HG02973 (cell line): ENCODE data around the gene ARHGEF7.
"Not testable (repeated sequence)": the region's sequence is repeated elsewhere in the genome, so short reads cannot be mapped to it uniquely, and the experiment has no call there.

Source experiments
- ATAC-seq: cut with Tn5 transposase; IDR thresholded peaks from one replicate; pipeline ENCODE4 v1.9.1; 2021; ENCODE audit warnings: moderate library complexity; ENCODE audit not compliant: unreplicated experiment

ARHGEF7 gene

DNA sequence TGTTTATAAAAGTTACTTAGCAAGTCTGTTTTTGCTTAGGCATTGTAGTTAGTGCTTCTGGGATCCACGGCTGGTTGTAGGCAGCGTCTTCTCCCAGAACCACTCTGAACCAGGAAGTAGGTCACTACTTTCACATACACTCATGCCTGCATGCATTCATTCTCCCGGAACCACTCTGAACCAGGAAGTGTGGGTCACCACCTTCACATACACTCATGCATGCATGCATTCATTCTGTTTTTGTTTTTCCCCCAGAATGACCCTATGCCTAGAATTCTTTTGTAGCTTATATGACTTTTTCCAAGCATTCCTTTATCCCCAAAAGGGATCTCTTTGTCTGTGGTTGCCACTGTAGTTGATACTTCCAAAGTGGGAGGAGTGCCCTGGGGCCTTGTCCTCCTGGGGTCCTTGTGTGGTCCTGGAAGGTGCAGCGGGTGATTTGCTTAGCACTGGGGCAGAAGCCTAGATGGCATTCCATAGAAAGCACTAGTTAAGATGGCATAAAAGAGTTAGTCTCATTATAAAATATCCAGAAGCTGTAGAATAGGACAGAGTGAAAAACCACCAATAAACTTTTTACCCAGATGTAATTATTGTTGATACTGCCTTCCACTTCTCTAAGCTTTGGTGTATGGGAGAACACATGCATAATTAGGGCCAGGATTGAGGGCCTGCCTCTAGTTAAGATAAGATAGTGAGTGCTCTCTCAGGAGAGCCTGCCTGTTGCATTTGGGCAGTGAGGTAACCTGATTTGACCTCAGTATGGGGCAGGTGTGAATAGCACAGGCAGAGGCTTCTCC is 136.7 kb downstream of the ARHGEF7 start:
- ATAC-seq = no peak

DNA sequence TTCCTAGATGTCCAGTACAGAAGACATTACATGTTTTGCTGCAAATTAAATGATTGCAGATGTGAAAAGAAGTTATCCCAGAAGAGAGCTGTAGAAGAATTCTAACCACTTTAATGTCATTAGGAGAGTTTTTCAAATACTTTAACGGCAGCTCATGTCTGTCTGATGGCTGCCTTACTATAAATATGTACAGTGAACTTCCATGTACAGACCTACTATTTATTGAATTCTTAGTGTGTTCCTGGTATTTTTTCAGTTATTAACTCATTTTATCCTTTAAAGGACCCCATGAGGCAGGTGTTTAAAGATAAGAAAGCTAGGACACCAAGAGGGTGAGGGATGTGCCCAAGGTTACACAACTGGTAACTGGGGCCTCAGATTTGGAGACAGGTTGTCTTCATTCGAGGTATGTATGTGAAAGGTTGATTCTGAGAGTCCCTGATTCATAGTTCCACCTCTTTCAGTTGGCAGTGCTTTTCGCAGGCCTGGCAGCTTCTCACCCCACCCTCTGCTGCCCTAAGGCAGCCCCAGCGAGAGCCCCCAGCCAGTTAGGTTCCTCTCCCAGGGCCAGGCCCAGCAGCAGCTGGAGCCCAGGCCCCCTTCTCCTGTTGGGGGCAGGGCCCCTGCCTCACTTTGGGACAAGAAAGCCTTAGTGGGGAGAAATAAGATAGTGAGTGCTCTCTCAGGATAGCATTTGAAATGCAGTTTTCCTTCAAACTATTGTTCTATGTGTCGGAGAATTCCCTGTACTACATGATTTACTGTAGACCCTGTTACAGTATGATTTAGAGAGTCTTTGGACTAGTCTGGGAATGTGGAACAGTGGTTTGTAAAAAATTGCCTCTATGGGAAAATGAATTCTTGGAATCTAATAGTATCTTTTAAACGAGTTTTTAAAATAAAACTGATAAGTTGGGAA is 137.6 kb downstream of the ARHGEF7 start:
- no peak for ATAC-seq

DNA sequence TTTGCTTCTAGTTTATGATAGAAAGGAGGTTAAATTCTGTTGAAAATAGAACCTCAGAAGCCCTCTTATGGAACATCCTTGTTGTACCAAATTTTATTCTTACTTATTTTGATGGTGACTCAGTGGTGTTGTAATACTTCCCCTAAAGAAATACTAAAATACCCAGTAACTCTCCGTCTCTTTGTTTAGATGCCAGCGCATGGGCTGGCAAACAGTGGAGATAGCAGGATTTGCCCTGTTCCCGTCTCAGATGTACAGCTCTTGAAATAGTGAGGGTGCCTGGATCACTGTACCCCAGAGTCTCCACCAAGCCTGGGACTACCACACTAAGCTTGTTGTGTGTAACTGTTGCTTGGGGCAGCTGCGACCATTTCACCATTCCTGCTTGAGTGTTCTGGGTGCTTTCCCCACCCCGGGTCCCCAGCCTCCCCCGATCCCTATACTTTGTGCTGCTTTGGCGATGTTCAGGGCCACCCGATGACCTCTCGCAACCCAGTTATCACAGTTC is 138.3 kb downstream of the ARHGEF7 start:
- no peak for ATAC-seq

DNA sequence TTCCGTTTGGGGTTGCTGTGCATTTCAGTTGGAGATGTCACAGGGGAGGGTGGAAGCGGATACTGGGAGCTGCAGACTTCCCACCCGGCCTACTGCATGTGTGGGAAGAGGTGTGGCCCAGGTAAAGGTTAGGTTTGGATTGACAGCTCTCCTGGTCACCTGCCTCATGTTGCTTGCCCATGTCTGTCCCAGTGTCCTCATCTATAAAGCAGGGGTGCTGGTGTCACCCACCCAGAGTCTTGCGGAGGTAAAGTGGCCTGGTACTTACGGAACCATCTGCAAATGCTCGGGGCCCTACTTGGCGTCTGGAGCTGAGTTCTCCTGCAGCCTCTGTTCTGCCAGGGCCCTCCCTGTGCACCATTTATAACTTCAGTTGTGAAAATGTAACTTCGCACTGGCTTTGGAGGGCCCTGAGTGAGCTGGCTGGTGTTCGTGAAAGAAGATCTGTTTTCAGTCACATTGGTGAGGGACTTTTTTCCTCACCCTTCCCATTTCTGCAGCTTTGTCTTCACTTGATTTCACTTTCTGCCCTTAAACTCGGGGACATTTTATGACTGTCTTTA is 140.2 kb downstream of the ARHGEF7 start:
- no peak for ATAC-seq

DNA sequence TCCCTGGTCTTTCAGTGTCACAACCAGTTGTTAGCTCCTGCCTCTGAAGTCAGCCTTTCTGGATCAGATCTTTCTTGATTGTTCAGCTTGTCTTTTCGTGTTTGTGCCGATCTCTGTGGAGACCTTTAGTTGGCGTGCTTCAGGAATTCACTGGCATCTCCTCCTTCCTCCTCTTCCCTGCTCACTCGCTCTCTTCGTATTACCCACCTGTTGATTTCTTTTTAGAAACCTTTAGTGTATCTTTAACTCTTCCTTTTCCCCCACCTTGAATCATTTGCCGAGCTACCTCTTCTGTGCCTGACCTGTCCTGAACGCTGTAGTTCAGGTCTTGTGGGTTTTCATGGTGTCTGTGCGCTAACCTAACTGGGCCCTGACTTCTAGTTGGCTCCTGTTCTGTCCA is 141.3 kb downstream of the ARHGEF7 start:
- ATAC-seq = no peak

DNA sequence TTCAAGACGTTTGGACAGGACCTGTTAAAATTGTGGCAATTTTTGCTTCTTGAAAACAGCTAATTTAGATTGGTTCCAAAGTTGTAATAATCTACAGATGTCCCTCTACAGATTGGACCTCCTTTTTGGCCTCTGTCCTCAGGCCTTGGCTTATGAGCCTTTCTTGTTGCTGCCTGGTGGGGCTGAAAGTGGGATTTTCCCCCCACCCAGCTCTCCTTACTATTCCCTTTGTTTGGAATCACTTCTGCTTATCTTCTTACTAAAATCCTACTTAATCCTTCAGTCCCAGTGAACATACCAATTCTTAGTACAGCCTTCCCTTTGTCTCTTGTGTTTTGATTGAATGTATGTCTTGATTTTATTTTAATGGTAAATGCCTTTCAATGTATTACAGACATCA is 141.8 kb downstream of the ARHGEF7 start:
- ATAC-seq = no peak

DNA sequence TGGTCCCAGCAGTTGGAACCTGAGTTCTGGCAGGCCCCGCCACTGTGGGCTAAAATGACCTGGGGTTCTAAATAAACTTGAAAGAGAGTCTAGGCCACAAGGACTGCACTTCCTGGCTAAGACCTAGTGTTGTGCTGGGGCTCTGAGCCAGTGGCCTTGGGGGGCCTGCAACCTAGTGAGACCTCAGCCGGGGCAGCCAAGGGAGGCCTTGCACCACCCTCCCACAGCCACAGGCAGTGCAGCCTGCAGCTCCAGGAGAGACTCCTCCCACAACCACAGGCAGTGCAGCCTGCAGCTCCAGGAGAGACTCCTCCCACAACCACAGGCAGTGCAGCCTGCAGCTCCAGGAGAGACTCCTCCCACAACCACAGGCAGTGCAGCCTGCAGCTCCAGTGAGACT is 142.8 kb downstream of the ARHGEF7 start:
- ATAC-seq = not testable (repeated sequence)

DNA sequence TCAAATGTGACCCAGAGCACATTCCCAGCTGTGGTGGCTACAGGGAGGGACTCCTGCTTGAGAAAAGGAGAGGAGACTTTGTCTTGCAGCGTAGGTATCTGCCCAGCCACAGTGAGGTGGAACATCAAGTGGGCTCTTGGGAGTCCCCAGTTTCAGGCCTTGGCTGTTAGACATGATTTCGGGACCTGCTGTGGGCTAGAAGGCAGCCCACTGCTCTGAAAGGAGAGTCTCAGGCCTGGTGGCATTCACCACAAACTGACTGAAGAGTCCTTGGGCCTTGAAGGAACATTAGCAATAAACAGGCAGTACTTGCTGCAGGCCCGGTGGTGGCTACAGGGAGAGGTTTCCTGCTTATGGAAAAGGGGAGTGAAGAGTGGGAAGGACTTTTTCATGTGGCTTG is 143.5 kb downstream of the ARHGEF7 start:
- no peak for ATAC-seq

DNA sequence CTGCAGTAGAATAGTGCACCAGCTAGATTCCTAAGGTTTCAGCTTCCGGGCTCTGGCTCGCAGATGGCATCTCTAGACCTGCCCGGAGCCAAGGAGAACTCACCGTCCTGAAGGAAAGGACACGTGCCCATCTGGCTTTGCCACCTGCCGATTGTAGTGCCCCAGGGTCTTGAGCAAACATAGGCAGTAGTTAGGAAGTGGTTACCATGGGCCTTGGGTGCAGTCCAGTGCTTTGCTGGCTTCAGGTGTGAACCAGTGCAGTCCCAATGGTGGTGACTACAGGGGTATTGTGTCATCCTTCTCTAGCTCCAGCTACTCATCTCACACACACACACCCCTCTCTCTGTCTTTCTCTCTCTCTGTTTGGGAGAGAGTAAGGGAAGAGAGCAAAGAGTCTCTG is 143.9 kb downstream of the ARHGEF7 start:
- ATAC-seq = no peak

DNA sequence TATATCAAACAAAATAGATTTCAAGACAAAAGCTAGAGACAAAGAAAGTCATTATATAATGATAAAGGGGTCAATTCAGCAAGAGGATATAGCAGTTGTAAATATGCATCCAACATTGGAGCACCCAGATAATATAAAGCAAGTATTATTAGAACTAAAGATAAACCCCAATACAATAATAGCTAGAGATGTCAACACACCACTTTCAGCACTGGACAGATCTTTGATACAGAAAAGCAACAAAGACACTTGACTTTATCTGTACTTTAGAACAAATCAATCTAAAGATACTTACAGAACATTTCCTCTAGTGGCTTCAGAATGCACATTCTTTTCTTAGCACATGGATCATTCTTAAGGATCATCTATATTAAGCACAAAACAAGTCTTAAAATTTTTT is 146.2 kb downstream of the ARHGEF7 start:
- ATAC-seq = no peak

DNA sequence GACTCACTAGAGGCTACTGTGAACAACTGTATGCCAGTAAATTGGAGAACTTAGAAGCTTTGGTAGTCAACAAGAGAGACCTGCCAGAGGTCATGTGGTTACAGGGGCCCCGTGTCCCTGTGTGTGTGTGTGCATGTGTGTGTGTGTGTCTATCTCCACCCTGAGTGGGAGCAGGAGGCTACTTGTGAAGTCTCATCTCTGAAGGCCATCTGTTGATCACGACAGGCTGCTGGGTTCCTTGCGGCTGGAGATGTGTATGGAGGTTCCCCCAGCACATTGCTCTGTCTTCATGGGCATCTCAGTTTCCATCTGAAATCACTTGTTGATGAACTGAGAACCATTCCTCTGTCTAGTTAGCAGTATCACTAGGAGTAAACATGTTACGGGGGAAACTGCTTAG is 147.2 kb downstream of the ARHGEF7 start:
- ATAC-seq = no peak

DNA sequence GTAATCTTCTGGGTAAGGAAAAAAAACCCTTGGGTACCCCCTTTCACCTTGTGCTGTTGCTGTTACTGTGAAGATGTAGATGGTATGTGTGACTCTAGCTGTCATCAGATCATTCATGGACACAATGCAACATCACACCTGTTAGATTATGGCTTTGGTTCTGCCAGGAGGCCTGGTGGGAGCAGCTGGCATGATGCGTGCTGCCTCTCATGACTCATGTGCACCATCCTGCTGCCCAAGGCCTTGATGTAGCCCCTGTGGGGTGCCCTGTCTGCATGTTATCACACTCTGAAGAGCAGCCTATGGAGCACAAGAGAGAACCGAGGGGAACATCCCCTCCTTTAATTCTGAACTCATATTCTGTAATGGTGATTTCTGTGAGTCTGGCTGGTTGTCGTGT is 147.6 kb downstream of the ARHGEF7 start:
- ATAC-seq = no peak

DNA sequence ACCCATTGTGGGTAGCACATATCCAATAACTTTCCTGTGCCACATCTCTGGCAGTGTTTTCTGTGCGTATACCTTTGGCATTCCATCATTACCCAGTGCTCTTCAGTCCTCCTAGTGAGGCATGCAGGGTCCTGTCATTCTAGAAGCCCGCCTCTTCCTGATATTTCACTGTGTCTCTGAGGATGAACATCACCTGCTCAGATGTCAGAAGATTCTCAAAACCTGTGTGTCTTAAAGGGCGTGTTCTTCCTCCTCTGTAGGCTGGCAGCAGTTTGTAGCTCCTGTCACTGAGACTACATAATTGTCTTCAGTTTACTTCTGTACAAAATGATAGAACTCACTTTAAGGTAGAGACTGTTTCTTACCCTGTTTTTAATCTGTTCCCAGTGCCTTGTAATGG is 148.5 kb downstream of the ARHGEF7 start:
- no peak for ATAC-seq

DNA sequence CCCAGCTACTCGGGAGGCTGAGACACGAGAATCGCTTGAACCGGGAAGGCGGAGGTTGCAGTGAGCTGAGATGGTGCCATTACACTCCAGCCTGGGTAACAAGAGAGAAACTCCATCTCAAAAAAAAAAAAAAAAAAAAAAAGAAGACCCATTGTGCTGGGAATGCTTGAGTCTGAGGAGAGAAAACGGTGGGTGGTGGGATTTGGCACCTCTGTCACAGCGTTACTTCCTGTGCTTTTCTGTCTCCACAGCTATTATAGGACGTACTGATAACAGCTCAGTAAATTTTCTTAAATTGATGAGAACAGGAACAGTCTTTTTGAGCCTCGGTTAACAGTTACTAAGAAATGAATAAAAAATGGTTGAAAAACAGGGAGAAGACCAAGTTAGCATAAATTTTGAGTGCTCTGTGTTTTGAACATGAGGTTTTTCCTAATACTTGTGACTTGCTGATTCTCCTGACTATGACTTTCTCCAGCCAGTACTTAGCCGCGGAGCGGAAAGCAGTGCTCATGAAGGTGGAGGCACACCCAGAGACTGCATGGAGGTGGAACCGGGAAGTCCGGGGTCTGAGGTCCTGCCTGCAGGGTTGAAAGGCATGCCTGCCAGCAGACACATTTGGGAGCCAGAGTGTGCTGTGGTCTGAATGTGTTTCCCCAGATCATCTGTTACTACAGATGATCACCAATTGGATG is 150.0 kb downstream of the ARHGEF7 start:
- no peak for ATAC-seq

DNA sequence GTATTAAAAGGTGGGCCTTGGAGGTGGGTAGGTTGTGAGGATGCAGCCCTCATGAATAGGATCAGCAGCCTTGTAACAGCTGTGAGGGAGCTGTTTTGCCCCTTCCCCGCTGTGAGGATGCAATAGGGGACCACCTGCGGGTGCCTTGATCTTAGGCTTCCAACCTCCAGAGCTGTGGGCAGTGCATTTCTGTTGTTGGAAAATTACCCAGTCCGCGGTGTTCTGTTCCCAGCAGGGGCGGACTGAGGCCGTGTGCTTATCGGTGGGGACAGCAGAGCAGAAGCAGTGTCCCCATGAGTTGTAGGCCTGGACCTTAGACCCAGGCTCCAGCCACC is 150.6 kb downstream of the ARHGEF7 start:
- no peak for ATAC-seq

DNA sequence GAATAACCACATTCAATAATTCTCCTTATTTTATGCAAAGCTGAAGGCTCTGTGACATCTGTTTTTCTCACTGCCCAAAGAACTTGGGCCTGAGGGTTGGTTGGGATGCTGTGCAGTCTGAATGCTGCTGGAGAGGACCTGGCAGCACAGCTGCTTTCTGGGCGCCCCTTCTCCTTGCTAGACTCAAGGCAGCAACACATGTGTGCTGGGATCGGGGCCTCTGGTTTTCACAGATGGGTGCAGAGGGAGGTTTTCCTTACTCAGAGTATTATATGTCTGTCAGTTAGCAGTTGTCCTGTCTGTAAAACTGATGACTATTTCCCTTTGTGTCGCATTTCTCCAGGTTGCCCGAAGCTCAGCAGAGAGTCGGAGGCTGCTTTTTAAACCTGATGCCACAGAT is 152.1 kb downstream of the ARHGEF7 start:
- ATAC-seq = no peak

DNA sequence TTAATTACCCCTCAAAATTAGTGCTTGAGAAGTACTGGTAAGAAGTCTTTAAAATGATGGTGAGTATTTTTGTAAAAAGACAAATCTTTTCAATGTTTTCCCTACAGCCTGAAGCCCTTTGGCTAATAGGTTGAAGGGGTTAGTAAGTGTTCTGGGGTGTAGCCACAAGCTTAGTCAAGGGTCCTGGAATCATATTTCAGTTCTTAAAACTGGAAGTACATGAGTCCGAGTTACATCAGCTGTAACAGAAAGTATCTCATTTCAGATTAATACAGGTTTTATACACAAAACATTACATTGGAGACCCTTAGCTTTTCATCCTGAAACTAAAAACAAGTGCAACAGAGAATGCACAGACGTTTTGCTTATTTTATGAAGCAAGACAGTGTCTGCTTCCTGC is 152.7 kb downstream of the ARHGEF7 start:
- no peak for ATAC-seq

DNA sequence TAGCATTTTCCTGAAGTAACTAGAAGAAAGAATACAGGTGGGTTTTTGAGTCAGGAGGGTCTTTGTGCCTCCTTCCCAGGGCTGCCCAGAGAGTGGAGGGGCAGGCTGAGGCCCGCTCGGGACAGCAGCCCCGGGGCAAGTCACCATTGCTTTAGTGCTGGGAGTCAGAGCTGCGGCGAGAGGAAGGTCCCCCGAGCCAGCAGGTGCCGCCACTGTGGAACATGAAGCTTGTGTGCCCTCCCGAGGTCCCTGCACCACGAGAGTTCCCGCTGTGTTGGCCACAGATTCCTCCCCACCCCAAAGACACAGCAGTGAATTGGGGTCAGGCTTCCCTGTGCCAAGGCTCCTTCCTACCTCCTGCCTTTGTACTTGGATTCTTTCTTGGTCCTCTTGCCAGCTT is 154.4 kb downstream of the ARHGEF7 start:
- no peak for ATAC-seq

DNA sequence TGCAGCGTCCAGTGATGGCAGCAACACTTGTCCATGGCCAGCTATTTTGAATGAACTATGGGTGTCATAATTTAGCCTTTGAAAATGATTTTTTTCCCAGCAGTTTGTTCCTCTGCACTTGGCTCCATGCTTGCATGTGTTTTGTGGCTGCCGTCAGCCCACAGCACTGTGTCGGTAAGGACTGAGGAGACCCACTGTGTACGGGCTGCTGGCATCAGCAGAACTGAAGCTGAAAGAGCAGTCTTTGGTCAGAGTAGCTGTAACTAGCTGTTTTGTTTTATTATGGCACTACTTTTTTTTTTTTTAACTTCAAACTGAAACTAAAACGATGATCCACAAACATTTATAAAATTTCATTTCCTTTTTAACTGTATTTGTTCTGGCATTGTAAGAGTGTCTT is 155.0 kb downstream of the ARHGEF7 start:
- no peak for ATAC-seq

DNA sequence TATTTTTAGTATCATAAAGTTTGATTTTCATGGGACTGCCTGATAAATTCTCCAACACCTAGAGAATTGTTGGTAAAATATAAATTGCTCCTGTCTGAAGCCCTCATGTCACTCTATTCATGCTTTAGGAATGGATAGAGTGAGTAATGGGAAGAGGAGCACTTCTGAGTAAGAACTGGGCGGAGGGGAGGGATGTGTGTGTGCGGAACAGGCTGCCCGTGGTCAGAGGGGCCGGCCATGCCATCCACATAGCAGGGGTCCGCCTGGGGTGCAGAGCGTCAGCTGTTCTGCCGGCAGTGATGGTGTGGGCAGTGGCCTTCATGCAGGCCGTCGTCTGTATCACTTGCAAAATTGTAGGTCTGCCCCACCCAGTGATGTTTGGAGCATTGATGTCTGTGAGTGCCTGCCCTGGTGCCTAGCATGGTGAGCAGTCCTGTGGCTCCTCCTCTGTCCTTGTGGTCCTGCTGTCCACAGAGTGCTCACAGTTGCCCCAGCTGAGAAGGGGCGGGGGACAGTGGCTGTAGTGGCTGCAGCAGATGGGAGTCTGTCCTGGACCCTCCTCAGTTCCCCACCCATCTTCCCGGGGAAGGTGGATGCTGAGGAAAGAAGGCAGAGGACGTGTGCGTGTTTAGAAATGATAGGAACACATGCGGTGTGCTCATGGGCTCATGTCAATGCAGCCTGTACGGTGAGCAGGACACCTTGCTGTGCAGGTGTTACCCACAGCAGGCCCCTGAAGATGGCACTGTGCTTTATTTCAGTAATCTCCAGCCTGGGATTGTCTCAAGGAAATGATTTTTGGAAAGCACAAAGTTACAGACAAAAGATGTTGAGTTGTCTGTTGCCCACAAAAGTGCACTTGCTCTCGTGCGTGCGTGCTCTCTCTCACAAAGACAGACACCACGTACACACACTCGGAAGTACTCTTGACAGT is 155.9 kb downstream of the ARHGEF7 start:
- no peak for ATAC-seq
